Endothelial cell of umbilical vein (primary cell): Measurements from ENCODE around the gene QRFPR. TPM values are rescaled to one million over a fixed set of nuclear protein-coding genes. Genes with fewer than 3 reads are reported as not detected.

Experiments used
- BruUV-seq: library from RNA; stranded (reverse); fragments of 400-500 nt; replicated peaks from 2 replicates; lab custom pipeline; 2021; lab: Mats Ljungman, UMichigan
- CTCF ChIA-PET: fragments of 300-600, 350-600 bp; sonication (Branson Sonifier 250); formaldehyde crosslinking; loops from one replicate; lab custom pipeline; 2021; ENCODE audit warnings: antibody characterized with exemption, inconsistent platforms; lab: Charles Lee
- POLR2A ChIA-PET: fragments of 300-600, 350-600 bp; sonication (Branson Sonifier 250); formaldehyde crosslinking; loops from one replicate; lab custom pipeline; 2021; ENCODE audit warnings: antibody characterized with exemption, inconsistent platforms; lab: Charles Lee
- DNase-seq: peaks from one replicate; pipeline ENCODE4 v3.0.0-alpha.2; 2011; ENCODE audit warnings: low read depth, low spot score
- FAIRE-seq: peaks from 2 replicates; lab custom pipeline; 2011; peaks lifted over from hg19 to GRCh38; lab: Jason Lieb, UNC
- H2AFZ ChIP-seq: 2 replicates; pipeline ENCODE4 v1.6.0; 2012; ENCODE audit warnings: low read depth, low read length, control low read depth, inconsistent platforms
- H3K27ac ChIP-seq: 2 replicates; pipeline ENCODE4 v1.5.1; 2011; ENCODE audit warnings: low read depth, mild to moderate bottlenecking, control low read depth, low read length, moderate library complexity; ENCODE audit not compliant: insufficient read depth
- H3K27me3 ChIP-seq, 2 experiments: 2 replicates each; pipeline versions ENCODE4 v1.6.0 to v1.6.1; 2011; ENCODE audit warnings: low read length in 2 of 2, mixed read lengths in 1 of 2; ENCODE audit not compliant: control insufficient read depth in 2 of 2, insufficient read depth in 2 of 2
- H3K36me3 ChIP-seq, 2 experiments: 2 replicates in 1 of 2; 3 replicates in 1 of 2; pipeline ENCODE4 v1.5.1; 2011; ENCODE audit warnings: low read length in 2 of 2, mild to moderate bottlenecking in 1 of 2, moderate library complexity in 1 of 2; ENCODE audit not compliant: control insufficient read depth in 2 of 2, insufficient read depth in 2 of 2; ENCODE audit errors: extremely low read depth in 1 of 2
- H3K4me1 ChIP-seq: 3 replicates; pipeline ENCODE4 v1.5.1; 2011; ENCODE audit warnings: mild to moderate bottlenecking, low read length; ENCODE audit not compliant: control insufficient read depth, insufficient read depth; ENCODE audit errors: extremely low read depth
- H3K4me2 ChIP-seq: 2 replicates; pipeline ENCODE4 v1.6.1; 2011; ENCODE audit warnings: low read length, control low read depth, mixed read lengths; ENCODE audit not compliant: insufficient read depth
- H3K4me3 ChIP-seq, 3 experiments: fragments of 200-600 bp in 1 of 3; sonication (generic), shearing (Covaris generic) in 1 of 3; replicated peaks in 1 of 3; 2 replicates each; pipeline ENCODE4 v1.5.1; 2011 to 2016; ENCODE audit warnings: control low read depth in 3 of 3, low read length in 3 of 3, mild to moderate bottlenecking in 2 of 3, inconsistent platforms in 1 of 3, low read depth in 1 of 3, moderate library complexity in 1 of 3; ENCODE audit not compliant: insufficient read depth in 1 of 3
- H3K79me2 ChIP-seq: 2 replicates; pipeline ENCODE4 v1.6.0; 2012; ENCODE audit warnings: low read length, inconsistent platforms; ENCODE audit not compliant: control insufficient read depth, insufficient read depth
- H3K9ac ChIP-seq: replicated peaks from 2 replicates; pipeline ENCODE3; 2011; ENCODE audit warnings: low read length, control low read depth; ENCODE audit not compliant: insufficient read depth; ENCODE audit errors: extremely low read depth
- H3K9me1 ChIP-seq: replicated peaks from 3 replicates; pipeline ENCODE4 v1.6.0; 2011; ENCODE audit warnings: mild to moderate bottlenecking, low read length; ENCODE audit not compliant: control insufficient read depth, insufficient read depth; ENCODE audit errors: extremely low read depth
- H3K9me3 ChIP-seq: replicated peaks from 2 replicates; pipeline ENCODE4 v1.5.1; 2012; ENCODE audit warnings: low read length, inconsistent platforms; ENCODE audit not compliant: control insufficient read depth, insufficient read depth
- H4K20me1 ChIP-seq: replicated peaks from 2 replicates; pipeline ENCODE3; 2011; ENCODE audit warnings: mild to moderate bottlenecking, low read length; ENCODE audit not compliant: control insufficient read depth, insufficient read depth; ENCODE audit errors: extremely low read depth
- EZH2 ChIP-seq: IDR thresholded peaks from 2 replicates; pipeline ENCODE4 v1.6.1; 2012; ENCODE audit warnings: borderline replicate concordance, low read depth, mild to moderate bottlenecking, moderate library complexity, low read length, inconsistent platforms; ENCODE audit not compliant: severe bottlenecking
- GATA2 ChIP-seq: IDR thresholded peaks from 2 replicates; pipeline ENCODE4 v1.7.0; 2011; ENCODE audit warnings: low read depth, mild to moderate bottlenecking, moderate library complexity, mixed read lengths, low read length; ENCODE audit not compliant: insufficient read length, insufficient read depth
- JUN ChIP-seq: IDR thresholded peaks from 2 replicates; pipeline ENCODE4 v1.6.1; 2011; ENCODE audit warnings: borderline replicate concordance, low read depth; ENCODE audit not compliant: insufficient read length, insufficient read depth
- MYC ChIP-seq: IDR thresholded peaks from one replicate; pipeline ENCODE4 v1.6.1; 2011; ENCODE audit warnings: mild to moderate bottlenecking, low read depth, low read length
- POLR2A ChIP-seq: IDR thresholded peaks from 2 replicates; pipeline ENCODE4 v1.6.1; 2012; ENCODE audit warnings: low read depth, mild to moderate bottlenecking, control low read depth, low read length
- POLR2AphosphoS5 ChIP-seq: IDR thresholded peaks from 2 replicates; pipeline ENCODE4 v1.6.1; 2012; ENCODE audit warnings: low read depth, mild to moderate bottlenecking, control low read depth, low read length, moderate library complexity; ENCODE audit not compliant: insufficient read depth
- dilution Hi-C: fragments of 300-500 bp; cut with MboI; formaldehyde crosslinking; loops from one replicate; pipeline ENCODE4 v1.15.0; 2019; ENCODE audit warnings: low sequenced_read_pairs; ENCODE audit not compliant: extremely low pct_ligation_motif_present
- intact Hi-C: fragments of 100-400 bp; cut with micrococcal nuclease; formaldehyde crosslinking; loops from one replicate; pipeline ENCODE4 v1.10.0; 2022
- polyA plus RNA-seq, 4 experiments: library from polyadenylated mRNA; depleted of rRNA in 3 of 4; stranded (reverse) in 3 of 4; unstranded in 1 of 4; fragments of >200 nt; gene quantifications; 2 replicates each; pipeline versions ENCODE4 v1.2.1 to v1.2.3, GENCODE V29; 2011 to 2012; ENCODE audit warnings: missing spikeins in 1 of 4
- total RNA-seq: library from RNA; stranded (reverse); gene quantifications from 2 replicates; pipeline ENCODE4 v1.2.3, GENCODE V29; 2021
- TF ChIP-seq, protein P1 (sequence below): IDR thresholded peaks from 2 replicates; pipeline ENCODE4 v1.6.1; 2011; ENCODE audit not compliant: insufficient read depth, insufficient read length
- TF ChIP-seq, protein P2 (sequence below), 2 donors: IDR thresholded peaks; 1 replicate in 1 of 2; 2 replicates in 1 of 2; pipeline ENCODE4 v1.5.1; 2011; ENCODE audit warnings: low read length in 2 of 2, mild to moderate bottlenecking in 2 of 2, moderate library complexity in 2 of 2, control low read depth in 1 of 2, inconsistent platforms in 1 of 2, low read depth in 1 of 2; ENCODE audit not compliant: insufficient read depth in 1 of 2; ENCODE audit errors: extremely low read depth in 1 of 2

The QRFPR gene
- total and polyA plus RNA-seq, 2 donors (not counting 3 experiments of a cell fraction or from before 2014, with no cell fraction given): not detected

DNA sequence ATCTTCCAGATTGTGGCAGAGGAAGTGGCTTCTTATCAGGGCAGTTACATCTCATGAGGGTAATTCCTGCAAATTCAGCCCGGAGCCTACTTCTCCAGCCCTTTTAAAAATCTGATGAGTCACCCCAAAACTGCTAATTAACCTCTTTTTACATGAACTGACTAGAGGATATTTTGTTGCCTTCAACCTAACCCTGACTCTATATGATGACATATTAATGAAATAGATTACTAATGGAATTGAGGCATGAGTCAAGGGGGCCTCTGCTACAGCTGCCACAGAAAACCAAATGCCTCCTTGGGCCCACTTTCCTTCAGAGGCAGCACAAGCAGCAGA, 72.5 kb downstream of the QRFPR start:
- no peak overlapping the region for H3K4me3 ChIP-seq
- H3K9me3 ChIP-seq: no peaks in the 10 kb centered on the region
- CTCF ChIA-PET: interaction anchor here (1.3 to 3.1 kb wide), 3 partner anchors 62 to 1153 kb away, joined by 4 to 21 read pairs (median 9); no protein-coding TSS in a partner anchor
- DNase-seq (no peak), FAIRE-seq (no peak)
- H3K27ac ChIP-seq: no peak overlapping the region
- H3K9ac ChIP-seq: no peak overlapping the region
- H2AFZ ChIP-seq: no peak overlapping the region
- no peaks in the 10 kb centered on the region for H3K79me2 ChIP-seq
- POLR2A ChIA-PET: no interaction called here
- no peaks in the 10 kb centered on the region for H3K27me3 ChIP-seq
- H3K36me3 ChIP-seq: no peaks in the 10 kb centered on the region
- TF ChIP-seq, protein P1, sequence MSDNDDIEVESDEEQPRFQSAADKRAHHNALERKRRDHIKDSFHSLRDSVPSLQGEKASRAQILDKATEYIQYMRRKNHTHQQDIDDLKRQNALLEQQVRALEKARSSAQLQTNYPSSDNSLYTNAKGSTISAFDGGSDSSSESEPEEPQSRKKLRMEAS: no peak
- TF ChIP-seq MYC: no peak
- TF ChIP-seq JUN: no peak
- TF ChIP-seq POLR2AphosphoS5: no peak
- TF ChIP-seq POLR2A: no peak
- no peak for TF ChIP-seq GATA2
- no peak for TF ChIP-seq EZH2
- TF ChIP-seq, protein P2, sequence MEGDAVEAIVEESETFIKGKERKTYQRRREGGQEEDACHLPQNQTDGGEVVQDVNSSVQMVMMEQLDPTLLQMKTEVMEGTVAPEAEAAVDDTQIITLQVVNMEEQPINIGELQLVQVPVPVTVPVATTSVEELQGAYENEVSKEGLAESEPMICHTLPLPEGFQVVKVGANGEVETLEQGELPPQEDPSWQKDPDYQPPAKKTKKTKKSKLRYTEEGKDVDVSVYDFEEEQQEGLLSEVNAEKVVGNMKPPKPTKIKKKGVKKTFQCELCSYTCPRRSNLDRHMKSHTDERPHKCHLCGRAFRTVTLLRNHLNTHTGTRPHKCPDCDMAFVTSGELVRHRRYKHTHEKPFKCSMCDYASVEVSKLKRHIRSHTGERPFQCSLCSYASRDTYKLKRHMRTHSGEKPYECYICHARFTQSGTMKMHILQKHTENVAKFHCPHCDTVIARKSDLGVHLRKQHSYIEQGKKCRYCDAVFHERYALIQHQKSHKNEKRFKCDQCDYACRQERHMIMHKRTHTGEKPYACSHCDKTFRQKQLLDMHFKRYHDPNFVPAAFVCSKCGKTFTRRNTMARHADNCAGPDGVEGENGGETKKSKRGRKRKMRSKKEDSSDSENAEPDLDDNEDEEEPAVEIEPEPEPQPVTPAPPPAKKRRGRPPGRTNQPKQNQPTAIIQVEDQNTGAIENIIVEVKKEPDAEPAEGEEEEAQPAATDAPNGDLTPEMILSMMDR (IDR thresholded peaks at IDR 0.05; ENCODE audit: extremely low read depth in 1 of 2, insufficient read depth in 1 of 2, low read depth in 1 of 2, low read length in 2 of 2): no peak
- intact Hi-C loops (loop anchor here (5.0 kb wide), 1 partner anchor 1236 kb away; no protein-coding TSS in a partner anchor), dilution Hi-C loops (no loop called here)
- no peaks in the 10 kb centered on the region for H3K9me1 ChIP-seq
- no peaks in the 10 kb centered on the region for H3K4me1 ChIP-seq
- no peak overlapping the region for H3K4me2 ChIP-seq
- no peaks in the 10 kb centered on the region for H4K20me1 ChIP-seq
- no TSS peak for BruUV-seq
